HG02642 (cell line): ENCODE data around the gene DKK3.

Experiments
- ATAC-seq: cut with Tn5 transposase; IDR thresholded peaks from one replicate; pipeline ENCODE4 v1.9.1; 2021; ENCODE audit warnings: mild to moderate bottlenecking; ENCODE audit not compliant: unreplicated experiment, poor library complexity

The DKK3 gene

GRCh38 chr11:11956006-11956405 is 52.4 kb downstream of the DKK3 start:
- ATAC-seq: no peak

GRCh38 chr11:11952036-11952435 is 56.4 kb downstream of the DKK3 start:
- ATAC-seq: no peak

GRCh38 chr11:11949482-11949881 is 58.9 kb downstream of the DKK3 start:
- ATAC-seq: no peak

- no peak for ATAC-seq
These were observed 60.0 kb downstream of the DKK3 start for GRCh38 chr11:11948242-11948947.

GRCh38 chr11:11947825-11948224 is 60.6 kb downstream of the DKK3 start:
- ATAC-seq: no peak

GRCh38 chr11:11946878-11947277 is 61.5 kb downstream of the DKK3 start:
- no peak for ATAC-seq

GRCh38 chr11:11946180-11946579 is 62.2 kb downstream of the DKK3 start:
- no peak for ATAC-seq

GRCh38 chr11:11944444-11944843 is 64.0 kb downstream of the DKK3 start:
- no peak for ATAC-seq

- no peak for ATAC-seq
These were observed 65.8 kb downstream of the DKK3 start for GRCh38 chr11:11942668-11943067.

- no peak for ATAC-seq
These were observed 67.9 kb downstream of the DKK3 start for GRCh38 chr11:11940551-11940950.

- ATAC-seq: no peak
These were observed 70.5 kb downstream of the DKK3 start for GRCh38 chr11:11937957-11938356.

GRCh38 chr11:11937433-11937832 is 71.0 kb downstream of the DKK3 start:
- ATAC-seq: no peak

GRCh38 chr11:11935536-11935935 is 72.9 kb downstream of the DKK3 start:
- ATAC-seq: no peak

- ATAC-seq: no peak
These were observed 76.9 kb downstream of the DKK3 start for GRCh38 chr11:11931461-11932055.

- no peak for ATAC-seq
These were observed 78.5 kb downstream of the DKK3 start for GRCh38 chr11:11929920-11930319.

GRCh38 chr11:11923828-11924227 is 84.6 kb downstream of the DKK3 start:
- no peak for ATAC-seq

GRCh38 chr11:11916981-11917399 is 91.4 kb downstream of the DKK3 start:
- ATAC-seq: no peak

- ATAC-seq: no peak
These were observed 92.8 kb downstream of the DKK3 start for GRCh38 chr11:11915625-11916024.

GRCh38 chr11:11913395-11913794 is 95.0 kb downstream of the DKK3 start:
- ATAC-seq: no peak
